NCI-H2196 (cell line): Measurements from ENCODE around the gene SLC9B2.
"Not testable (repeated sequence)": the region's sequence is repeated elsewhere in the genome, so short reads cannot be mapped to it uniquely, and the experiment has no call there.

Experiments
- DNase-seq: peaks from one replicate; lab custom pipeline; 2025; ENCODE audit not compliant: unreplicated experiment; lab: John Stamatoyannopoulos, UW

Gene SLC9B2

GRCh38 chr4:103019308-103020124 lies 57.0 kb downstream of the SLC9B2 start, which contains the start of gene SLC9B1:
TSS of gene SLC9B1 (minus strand) at chr4:103019705. CDS start at chr4:102991711, 27,994 bp downstream.
- DNase-seq: peak; percentile 84

- DNase-seq: no peak
Observed at GRCh38 chr4:103018391-103019307, 57.9 kb downstream of the SLC9B2 start.

GRCh38 chr4:103012551-103012950 lies 64.0 kb downstream of the SLC9B2 start:
- DNase-seq: no peak

- DNase-seq: peak; percentile 21
Observed at GRCh38 chr4:103012060-103012459, 64.5 kb downstream of the SLC9B2 start.

- DNase-seq: no peak
Observed at GRCh38 chr4:103011378-103012025, 65.1 kb downstream of the SLC9B2 start.

GRCh38 chr4:103010804-103011203 lies 65.8 kb downstream of the SLC9B2 start:
- no peak for DNase-seq

- peak; percentile 38 for DNase-seq
Observed at GRCh38 chr4:103008875-103009729, 67.5 kb downstream of the SLC9B2 start.

- DNase-seq: no peak
Observed at GRCh38 chr4:103002551-103002950, 74.0 kb downstream of the SLC9B2 start.

GRCh38 chr4:102994803-102995202 lies 81.8 kb downstream of the SLC9B2 start:
- DNase-seq: no peak

- DNase-seq: not testable (repeated sequence)
Observed at GRCh38 chr4:102993985-102994384, 82.6 kb downstream of the SLC9B2 start.

GRCh38 chr4:102988429-102989020 lies 88.0 kb downstream of the SLC9B2 start:
- no peak for DNase-seq

GRCh38 chr4:102981005-102981404 lies 95.6 kb downstream of the SLC9B2 start:
- DNase-seq: no peak
